Fibroblast of villous mesenchyme (primary cell): ENCODE results near the gene SLFN14. TPM values are rescaled to one million over a fixed set of nuclear protein-coding genes. Genes with fewer than 3 reads are reported as not detected.
"Not testable (repeated sequence)": the region's sequence is repeated elsewhere in the genome, so short reads cannot be mapped to it uniquely, and the experiment has no call there.

ENCODE experiments used
- DNase-seq: peaks from one replicate; pipeline ENCODE4 v3.0.0-alpha.2; 2010; ENCODE audit warnings: low read depth
- H3K4me3 ChIP-seq: 2 replicates; pipeline ENCODE4 v1.5.1; 2011; ENCODE audit warnings: low read depth, mild to moderate bottlenecking, low read length
- CTCF ChIP-seq: IDR thresholded peaks from 2 replicates; pipeline ENCODE4 v1.5.1; 2012; ENCODE audit warnings: low read depth, mild to moderate bottlenecking, low read length; ENCODE audit not compliant: insufficient read depth
- total RNA-seq: library from RNA; depleted of rRNA; stranded (reverse); fragments of >200 nt; gene quantifications from 2 replicates; pipeline ENCODE4 v1.2.3, GENCODE V29; 2012

SLFN14 gene
- total RNA-seq, 1 donor = not detected

GRCh38 chr17:35539659-35540026 lies 21.0 kb downstream of the SLFN14 start:
- DNase-seq = no peak
- no peak overlapping the region for H3K4me3 ChIP-seq
- no peak for TF ChIP-seq CTCF

GRCh38 chr17:35537601-35538141 lies 22.9 kb downstream of the SLFN14 start, which contains the start of gene SLFN12L:
Gene SLFN12L, minus strand, starts transcription at chr17:35537678. Its CDS starts 15,314 bp downstream, at chr17:35522364.
- DNase-seq = no peak
- no peak within 1 kb of the TSS for H3K4me3 ChIP-seq
- no peak for TF ChIP-seq CTCF

GRCh38 chr17:35536664-35537171 lies 23.9 kb downstream of the SLFN14 start:
- no peak for DNase-seq
- TF ChIP-seq CTCF = no peak
- H3K4me3 ChIP-seq = no peak overlapping the region

- DNase-seq, H3K4me3 ChIP-seq: not testable (repeated sequence)
Observed at GRCh38 chr17:35535406-35535805, 25.2 kb downstream of the SLFN14 start.

GRCh38 chr17:35534576-35535093 lies 26.0 kb downstream of the SLFN14 start:
- no peak overlapping the region for H3K4me3 ChIP-seq
- no peak for DNase-seq
- TF ChIP-seq CTCF = no peak

- no peak overlapping the region for H3K4me3 ChIP-seq
- no peak for TF ChIP-seq CTCF
- no peak for DNase-seq
Observed at GRCh38 chr17:35531160-35531559, 29.5 kb downstream of the SLFN14 start.

- no peak for TF ChIP-seq CTCF
- H3K4me3 ChIP-seq = no peak overlapping the region
- no peak for DNase-seq
Observed at GRCh38 chr17:35529866-35530265, 30.8 kb downstream of the SLFN14 start.

GRCh38 chr17:35529326-35529725 lies 31.3 kb downstream of the SLFN14 start:
- not testable (repeated sequence) for DNase-seq, H3K4me3 ChIP-seq
